Smooth muscle cell (in vitro differentiated cells): ENCODE data around the gene KIAA1549. TPM values are rescaled to one million over a fixed set of nuclear protein-coding genes. Genes with fewer than 3 reads are reported as not detected.

Source experiments
- DNase-seq: peaks from one replicate; lab custom pipeline; 2025; ENCODE audit not compliant: unreplicated experiment; lab: John Stamatoyannopoulos, UW
- H2AFZ ChIP-seq: fragments of 200-600 bp; sonication (generic); 2 replicates; pipeline ENCODE4 v1.6.0; 2016; ENCODE audit warnings: antibody characterized with exemption, low read depth, mild to moderate bottlenecking
- H3F3A ChIP-seq: fragments of 200-600 bp; sonication (generic); 2 replicates; pipeline ENCODE4 v1.6.0; 2017; ENCODE audit warnings: antibody characterized with exemption, low read depth
- H3K27ac ChIP-seq: fragments of 200-600 bp; sonication (generic); 2 replicates; pipeline ENCODE4 v1.5.1; 2016; ENCODE audit warnings: low read depth, mild to moderate bottlenecking
- H3K27me3 ChIP-seq: fragments of 200-600 bp; sonication (generic); 2 replicates; pipeline ENCODE4 v1.6.1; 2016; ENCODE audit warnings: low read depth, mild to moderate bottlenecking
- H3K36me3 ChIP-seq: fragments of 200-600 bp; sonication (generic); 2 replicates; pipeline ENCODE4 v1.5.1; 2016; ENCODE audit warnings: low read depth
- H3K4me1 ChIP-seq: fragments of 200-600 bp; sonication (generic); 2 replicates; pipeline ENCODE4 v1.5.1; 2016; ENCODE audit warnings: low read depth
- H3K4me2 ChIP-seq: fragments of 200-600 bp; sonication (generic); 2 replicates; pipeline ENCODE4 v1.6.0; 2016; ENCODE audit warnings: mild to moderate bottlenecking
- H3K4me3 ChIP-seq: fragments of 200-600 bp; sonication (generic); 2 replicates; pipeline ENCODE4 v1.5.1; 2016; ENCODE audit warnings: mild to moderate bottlenecking
- H3K79me2 ChIP-seq: fragments of 200-600 bp; sonication (generic); 2 replicates; pipeline ENCODE4 v1.6.0; 2016; ENCODE audit warnings: low read depth, mild to moderate bottlenecking
- H3K9ac ChIP-seq: fragments of 200-600 bp; sonication (generic); 2 replicates; pipeline ENCODE4 v1.6.0; 2016; ENCODE audit warnings: low read depth
- H3K9me3 ChIP-seq: fragments of 200-600 bp; sonication (generic); replicated peaks from 2 replicates; pipeline ENCODE4 v1.5.1; 2016; ENCODE audit warnings: low read depth
- H4K20me1 ChIP-seq: fragments of 200-600 bp; sonication (generic); 2 replicates; pipeline ENCODE4 v1.6.0; 2016; ENCODE audit warnings: low read depth
- WGBS: methylation state at CpG from one replicate; pipeline ENCODE4 v1.1.7; 2016; ENCODE audit warnings: low lambda C conversion rate; 5-methylcytosine and 5-hydroxymethylcytosine counted together
- polyA plus RNA-seq: library from polyadenylated mRNA; unstranded; fragments of >200 nt; fragmentation: Nextera tagmentation; extraction: Ambion mirVana; gene quantifications from 2 replicates; pipeline ENCODE4 v1.2.1, GENCODE V29; 2016
- total RNA-seq: library from RNA; depleted of rRNA; stranded (reverse); fragments of >200 nt; gene quantifications from 2 replicates; pipeline ENCODE4 v1.2.3, GENCODE V29; 2014
- TF ChIP-seq, protein P1 (sequence below): fragments of 200-600 bp; sonication (generic); IDR thresholded peaks from 2 replicates; pipeline ENCODE4 v1.5.1; 2017; ENCODE audit warnings: borderline replicate concordance, mild to moderate bottlenecking, antibody characterized with exemption; ENCODE audit not compliant: insufficient read depth, poor library complexity, severe bottlenecking

The KIAA1549 gene
- total and polyA plus RNA-seq, 2 experiments from 2014 or later, result 4.1 to 7.1 TPM

DNA sequence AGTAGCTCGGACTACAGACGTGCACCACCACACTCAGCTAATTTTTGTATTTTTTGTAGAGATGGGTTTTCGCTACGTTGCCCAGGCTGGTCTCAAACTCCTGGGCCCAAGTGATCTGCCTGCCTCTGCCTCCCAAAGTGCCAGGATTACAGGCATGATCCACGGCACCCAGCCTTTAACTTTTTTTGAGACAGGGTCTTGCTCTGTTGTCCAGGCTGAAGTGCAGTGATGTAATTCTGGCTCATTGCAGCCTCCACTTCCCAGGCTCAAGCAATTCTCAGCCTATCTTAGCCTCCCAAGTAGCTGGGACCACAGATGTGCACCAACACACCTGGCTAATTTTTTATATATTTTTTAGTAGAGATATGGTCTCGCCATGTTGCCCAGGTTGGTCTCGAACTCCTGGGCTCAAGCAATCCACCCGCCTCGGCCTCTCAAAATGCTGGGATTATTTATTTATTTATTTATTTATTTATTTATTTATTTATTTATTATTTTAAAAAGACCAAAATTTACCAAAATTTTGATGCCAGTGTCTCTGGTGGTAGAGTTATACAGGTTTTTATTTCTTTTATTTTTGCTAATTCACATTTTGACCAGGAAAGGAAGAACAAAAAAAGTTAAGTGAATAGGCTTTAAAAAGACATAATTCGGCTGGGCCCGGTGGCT lies 158.2 kb downstream of the KIAA1549 start:
- no peaks in the 10 kb centered on the region for H3K79me2 ChIP-seq
- no peaks in the 10 kb centered on the region for H4K20me1 ChIP-seq
- no peaks in the 10 kb centered on the region for H3K9me3 ChIP-seq
- no peak overlapping the region for H3K27ac ChIP-seq
- no peak overlapping the region for H3K4me3 ChIP-seq
- no peaks in the 10 kb centered on the region for H3K27me3 ChIP-seq
- H3K4me1 ChIP-seq, result no peaks in the 10 kb centered on the region
- WGBS, result 91% methylated on average over 11 of the region's 11 CpGs
- no peaks in the 10 kb centered on the region for H3K36me3 ChIP-seq
- H2AFZ ChIP-seq, result no peak overlapping the region
- no peak overlapping the region for H3K4me2 ChIP-seq
- DNase-seq, result no peak
- no peaks in the 10 kb centered on the region for H3F3A ChIP-seq
- TF ChIP-seq, protein P1, sequence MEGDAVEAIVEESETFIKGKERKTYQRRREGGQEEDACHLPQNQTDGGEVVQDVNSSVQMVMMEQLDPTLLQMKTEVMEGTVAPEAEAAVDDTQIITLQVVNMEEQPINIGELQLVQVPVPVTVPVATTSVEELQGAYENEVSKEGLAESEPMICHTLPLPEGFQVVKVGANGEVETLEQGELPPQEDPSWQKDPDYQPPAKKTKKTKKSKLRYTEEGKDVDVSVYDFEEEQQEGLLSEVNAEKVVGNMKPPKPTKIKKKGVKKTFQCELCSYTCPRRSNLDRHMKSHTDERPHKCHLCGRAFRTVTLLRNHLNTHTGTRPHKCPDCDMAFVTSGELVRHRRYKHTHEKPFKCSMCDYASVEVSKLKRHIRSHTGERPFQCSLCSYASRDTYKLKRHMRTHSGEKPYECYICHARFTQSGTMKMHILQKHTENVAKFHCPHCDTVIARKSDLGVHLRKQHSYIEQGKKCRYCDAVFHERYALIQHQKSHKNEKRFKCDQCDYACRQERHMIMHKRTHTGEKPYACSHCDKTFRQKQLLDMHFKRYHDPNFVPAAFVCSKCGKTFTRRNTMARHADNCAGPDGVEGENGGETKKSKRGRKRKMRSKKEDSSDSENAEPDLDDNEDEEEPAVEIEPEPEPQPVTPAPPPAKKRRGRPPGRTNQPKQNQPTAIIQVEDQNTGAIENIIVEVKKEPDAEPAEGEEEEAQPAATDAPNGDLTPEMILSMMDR, result no peak
- no peak overlapping the region for H3K9ac ChIP-seq

GRCh38 chr7:138821912-138822311 lies 159.3 kb downstream of the KIAA1549 start:
- TF ChIP-seq, protein P1, result no peak
- H3K9ac ChIP-seq, result no peak overlapping the region
- 91% methylated on average over 7 of the region's 7 CpGs for WGBS

DNA sequence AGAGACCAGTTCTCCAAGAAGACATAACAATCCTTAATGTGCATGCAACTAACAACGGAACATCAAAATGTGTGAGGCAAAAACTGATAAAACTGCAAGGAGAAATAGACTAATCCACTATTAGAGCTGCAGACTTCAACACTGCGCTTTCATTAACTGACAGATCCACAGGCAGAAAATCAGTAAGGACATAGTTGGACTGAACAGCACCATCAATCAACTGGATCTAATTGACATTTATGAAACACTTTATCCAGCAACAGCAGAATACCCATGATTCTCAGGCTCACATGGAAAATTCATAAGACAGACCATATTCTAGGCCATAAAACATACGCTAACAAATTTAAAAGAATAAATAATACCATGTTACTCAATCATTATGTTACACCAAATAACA lies 161.6 kb downstream of the KIAA1549 start:
- Histone ChIP-seq H2AFZ (no peak overlapping the region), H3K4me1 (no peaks in the 10 kb centered on the region), H4K20me1 (no peaks in the 10 kb centered on the region), H3K27me3 (no peaks in the 10 kb centered on the region), H3K9ac (no peak overlapping the region), H3K9me3 (no peaks in the 10 kb centered on the region), H3F3A (no peaks in the 10 kb centered on the region), H3K36me3 (no peaks in the 10 kb centered on the region), H3K27ac (no peak overlapping the region), H3K79me2 (no peaks in the 10 kb centered on the region), H3K4me2 (no peak overlapping the region), H3K4me3 (no peak overlapping the region)
- TF ChIP-seq, protein P1, result no peak
- no peak for DNase-seq
- WGBS, result 82% methylated on average over 3 of the region's 3 CpGs

More at GRCh38 chr7:138821912-138822311, 159.3 kb downstream of the KIAA1549 start:
- Histone ChIP-seq H3K27me3 (no peaks in the 10 kb centered on the region), H3K4me2 (no peak overlapping the region), H3K36me3 (no peaks in the 10 kb centered on the region), H3F3A (no peaks in the 10 kb centered on the region), H3K4me3 (no peak overlapping the region), H3K27ac (no peak overlapping the region), H3K9me3 (no peaks in the 10 kb centered on the region), H3K79me2 (no peaks in the 10 kb centered on the region), H4K20me1 (no peaks in the 10 kb centered on the region), H3K4me1 (no peaks in the 10 kb centered on the region), H2AFZ (no peak overlapping the region)
- DNase-seq, result no peak

DNA sequence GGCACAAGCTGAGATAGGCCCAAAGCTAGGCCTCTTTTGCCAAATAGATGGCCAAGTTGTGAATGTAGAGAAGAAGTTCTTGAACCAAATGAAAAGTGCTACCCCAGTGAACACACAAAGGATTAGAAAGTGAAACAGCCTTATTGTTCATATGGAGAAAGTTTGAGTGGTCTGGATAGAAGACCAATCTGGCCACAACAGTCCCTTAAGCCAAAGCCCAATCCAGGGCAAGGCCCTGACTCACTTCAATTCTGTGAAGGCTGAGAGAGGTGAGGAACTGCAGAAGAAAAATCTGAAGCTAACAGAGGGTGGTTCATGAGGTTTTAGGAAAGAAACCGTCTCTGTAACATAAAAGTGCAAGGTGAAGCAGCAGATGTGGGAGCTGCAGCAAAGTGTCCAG lies 164.5 kb downstream of the KIAA1549 start:
- no peaks in the 10 kb centered on the region for H3K79me2 ChIP-seq
- H3K4me2 ChIP-seq, result no peak overlapping the region
- no peak overlapping the region for H3K4me3 ChIP-seq
- H2AFZ ChIP-seq, result no peak overlapping the region
- no peaks in the 10 kb centered on the region for H3K27me3 ChIP-seq
- H3K36me3 ChIP-seq, result no peaks in the 10 kb centered on the region
- H3K9me3 ChIP-seq, result no peaks in the 10 kb centered on the region
- no peak overlapping the region for H3K27ac ChIP-seq
- H3K9ac ChIP-seq, result no peak overlapping the region
- WGBS, result 88% methylated on average over 1 of the region's 1 CpG
- no peaks in the 10 kb centered on the region for H3K4me1 ChIP-seq
- H4K20me1 ChIP-seq, result no peaks in the 10 kb centered on the region
- no peak for DNase-seq
- TF ChIP-seq, protein P1, result no peak
- no peaks in the 10 kb centered on the region for H3F3A ChIP-seq
